GM12878 (cell line): Measurements from ENCODE around the gene NBDY. TPM values are rescaled to one million over a fixed set of nuclear protein-coding genes. Genes with fewer than 3 reads are reported as not detected.

Source experiments
- ATAC-seq: fragments of 200-7000 bp; cut with Tn5 transposase; 3 replicates; pipeline ENCODE4 v1.9.1; 2020; ENCODE audit warnings: mild to moderate bottlenecking, moderate library complexity
- BruUV-seq: library from RNA; stranded (reverse); fragments of 400-500 nt; replicated peaks from 2 replicates; lab custom pipeline; 2021; lab: Mats Ljungman, UMichigan
- CTCF ChIA-PET: fragments of 300-600 bp; sonication (Branson Sonifier 250); formaldehyde crosslinking; extraction: SDS; loops from one replicate; lab custom pipeline; 2021; ENCODE audit warnings: inconsistent platforms; lab: Yijun Ruan, JAX
- POLR2A ChIA-PET: fragments of 350-600 bp; formaldehyde crosslinking; extraction: SDS; loops from one replicate; lab custom pipeline; 2021; ENCODE audit warnings: inconsistent platforms; lab: Charles Lee
- RAD21 ChIA-PET: fragments of 300-600 bp; sonication (Branson Sonifier 250); formaldehyde crosslinking; loops from one replicate; lab custom pipeline; 2023; ENCODE audit warnings: antibody characterized with exemption; ENCODE audit not compliant: unreplicated experiment; lab: Charles Lee
- SMC1A ChIA-PET: fragments of 300-600 bp; sonication (Branson Sonifier 250); formaldehyde crosslinking; loops from one replicate; lab custom pipeline; 2023; ENCODE audit not compliant: unreplicated experiment, uncharacterized antibody; lab: Charles Lee
- DNase-seq: peaks from one replicate; pipeline ENCODE4 v3.0.0-alpha.2; 2011; ENCODE audit warnings: low read depth, low spot score
- FAIRE-seq: peaks from 3 replicates; lab custom pipeline; 2011; peaks lifted over from hg19 to GRCh38; lab: Jason Lieb, UNC
- H2AFZ ChIP-seq: 2 replicates; pipeline ENCODE4 v1.6.0; 2011; ENCODE audit warnings: low read depth, low read length, control low read depth; ENCODE audit not compliant: control insufficient read depth
- H3K27ac ChIP-seq: 2 replicates; pipeline ENCODE4 v1.5.1; 2011; ENCODE audit warnings: control low read depth; ENCODE audit not compliant: control insufficient read depth, insufficient read depth
- H3K27me3 ChIP-seq, 2 experiments: replicated peaks in 1 of 2; 2 replicates each; pipeline versions ENCODE4 v1.6.0 to v1.6.1; 2011; ENCODE audit warnings: low read length in 1 of 2; ENCODE audit not compliant: control insufficient read depth in 2 of 2, insufficient read depth in 2 of 2
- H3K36me3 ChIP-seq, 2 experiments: 2 replicates each; pipeline ENCODE4 v1.5.1; 2011; ENCODE audit warnings: low read length in 1 of 2; ENCODE audit not compliant: control insufficient read depth in 2 of 2, insufficient read depth in 2 of 2
- H3K4me1 ChIP-seq: 2 replicates; pipeline ENCODE4 v1.6.1; 2011; ENCODE audit warnings: mild to moderate bottlenecking, low read length, moderate library complexity, mixed read lengths; ENCODE audit not compliant: control insufficient read depth, insufficient read depth
- H3K4me2 ChIP-seq: 2 replicates; pipeline ENCODE4 v1.6.0; 2011; ENCODE audit warnings: control low read depth; ENCODE audit not compliant: control insufficient read depth, insufficient read depth
- H3K4me3 ChIP-seq: fragments of 200-600 bp; sonication (generic); 2 replicates; pipeline ENCODE4 v1.5.1; 2016
- H3K79me2 ChIP-seq: 2 replicates; pipeline ENCODE4 v1.6.0; 2011; ENCODE audit warnings: low read length; ENCODE audit not compliant: control insufficient read depth, insufficient read depth
- H3K9ac ChIP-seq: 2 replicates; pipeline ENCODE4 v1.8.0; 2011; ENCODE audit warnings: low read length, control low read depth, mixed read lengths; ENCODE audit not compliant: control insufficient read depth, insufficient read depth
- H3K9me3 ChIP-seq: replicated peaks from 3 replicates; pipeline ENCODE4 v1.5.1; 2011; ENCODE audit warnings: mild to moderate bottlenecking, low read length; ENCODE audit not compliant: control insufficient read depth, insufficient read depth
- H4K20me1 ChIP-seq: 2 replicates; pipeline ENCODE4 v1.6.0; 2011; ENCODE audit not compliant: control insufficient read depth, insufficient read depth
- JUNB ChIP-seq: IDR thresholded peaks from 2 replicates; pipeline ENCODE4 v1.6.1; 2016; ENCODE audit warnings: antibody characterized with exemption, mild to moderate bottlenecking
- MTA3 ChIP-seq: IDR thresholded peaks from 2 replicates; pipeline ENCODE4 v1.6.1; 2012; ENCODE audit warnings: low read length, inconsistent platforms, borderline replicate concordance
- NFYB ChIP-seq: IDR thresholded peaks from 2 replicates; pipeline ENCODE4 v1.6.1; 2011; ENCODE audit warnings: low read depth, mild to moderate bottlenecking, low read length, improper control_type of control experiment, moderate library complexity; ENCODE audit not compliant: insufficient read depth
- NR2F1 ChIP-seq: fragments of 450-650 bp; conservative IDR thresholded peaks from 2 replicates; pipeline ENCODE4 v1.6.1; 2017; ENCODE audit warnings: mild to moderate bottlenecking
- RB1 ChIP-seq: fragments of 450-650 bp; formaldehyde crosslinking; IDR thresholded peaks from 2 replicates; pipeline ENCODE4 v1.6.1; 2017; ENCODE audit warnings: mild to moderate bottlenecking, borderline replicate concordance
- RCOR1 ChIP-seq: conservative IDR thresholded peaks from 2 replicates; pipeline ENCODE4 v1.6.1; 2012; ENCODE audit warnings: low read depth, low read length, improper control_type of control experiment
- SUPT20H ChIP-seq: IDR thresholded peaks from 2 replicates; pipeline ENCODE4 v1.6.1; 2011; ENCODE audit warnings: low read depth, mild to moderate bottlenecking, low read length, moderate library complexity, borderline replicate concordance; ENCODE audit not compliant: control insufficient read depth
- TBL1XR1 ChIP-seq: IDR thresholded peaks from 2 replicates; pipeline ENCODE4 v1.6.1; 2012; ENCODE audit warnings: low read depth, low read length, improper control_type of control experiment
- ZNF384 ChIP-seq: IDR thresholded peaks from 2 replicates; pipeline ENCODE4 v1.6.1; 2012; ENCODE audit warnings: low read depth, mild to moderate bottlenecking, low read length, improper control_type of control experiment, borderline replicate concordance
- WGBS: methylation state at CpG from one replicate; pipeline ENCODE4 v1.1.6; 2016; ENCODE audit warnings: low lambda C conversion rate; ENCODE audit not compliant: insufficient replicate concordance, insufficient coverage; ENCODE audit errors: missing lambda C conversion rate; 5-methylcytosine and 5-hydroxymethylcytosine counted together
- in situ Hi-C: fragments of 300-500 bp; cut with MboI; formaldehyde crosslinking; loops from 9 replicates; pipeline ENCODE4 v1.14.3; 2018; ENCODE audit warnings: mixed read lengths
- intact Hi-C: fragments of 100-400 bp; cut with micrococcal nuclease; formaldehyde crosslinking; loops from one replicate; pipeline ENCODE4 v1.14.2; 2022; ENCODE audit not compliant: unreplicated experiment
- polyA plus RNA-seq, 11 experiments: library from polyadenylated mRNA; depleted of rRNA in 4 of 11; unstranded in 6 of 11; stranded (reverse) in 5 of 11; fragments of >200 nt; fragmentation: Nextera tagmentation in 4 of 11; fragmentation: Illumina TruSeq in 1 of 11; extraction: Ambion mirVana in 4 of 11; extraction: Trizol in 1 of 11; gene quantifications; 1 replicate in 1 of 11; 2 replicates in 10 of 11; pipeline versions ENCODE4 v1.2.1 to v1.2.3, GENCODE V29; 2011 to 2016; ENCODE audit warnings: inconsistent platforms in 2 of 11, missing spikeins in 2 of 11, low read depth in 1 of 11
- total RNA-seq, 4 experiments: library from RNA; depleted of rRNA in 3 of 4; stranded (reverse); fragments of >200 nt in 3 of 4; fragmentation: Illumina TruSeq in 1 of 4; extraction: Trizol in 1 of 4; gene quantifications; 2 replicates each; pipeline versions ENCODE4 v1.2.1 to v1.2.3, GENCODE V29; 2013 to 2021

The NBDY gene
- total and polyA plus RNA-seq, 10 of the 15 experiments (the other 5 are each of a cell fraction or from before 2014, with no cell fraction given): 10.8 to 122 (median 61.5) TPM

- no peak for TF ChIP-seq SUPT20H
These were observed 59.7 kb downstream of the NBDY start (continued) for GRCh38 chrX:56788717-56789122.

DNA sequence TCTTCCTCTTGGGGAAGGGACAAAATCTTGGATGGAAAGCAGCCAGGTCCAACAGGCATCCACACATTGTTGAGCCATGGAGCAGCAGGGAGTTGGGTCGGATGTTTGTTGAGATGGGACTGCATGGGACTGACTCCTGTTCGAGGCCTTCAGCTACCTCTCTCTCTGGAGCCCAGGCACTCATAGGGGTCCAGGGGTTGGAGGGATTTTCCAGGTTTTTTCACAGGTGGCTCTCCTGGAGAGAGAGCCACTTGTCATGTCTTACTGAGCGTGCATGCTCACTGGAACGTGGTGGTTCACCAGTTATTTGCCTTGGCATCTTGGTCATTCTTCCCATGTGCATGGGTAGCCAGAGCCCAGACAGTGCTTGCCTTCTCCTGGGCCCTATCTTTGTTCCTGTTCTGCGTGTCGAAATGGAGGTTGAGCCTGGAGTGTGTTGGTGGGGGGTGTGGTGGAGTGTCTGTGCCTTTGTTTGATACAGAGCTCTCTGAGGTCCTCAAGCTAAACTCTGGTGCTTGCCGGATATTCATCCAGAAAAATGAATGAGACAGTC, 60.6 kb downstream of the NBDY start:
- no peaks in the 10 kb centered on the region for H3K4me1 ChIP-seq
- ChIA-PET RAD21 (no interaction called here), CTCF (interaction anchor here (1.1 kb wide), 1 partner anchor 189 kb away, joined by 3 read pairs; no protein-coding TSS in a partner anchor), SMC1A (interaction anchor here (1.6 kb wide), 1 partner anchor 188 kb away, joined by 4 read pairs; no protein-coding TSS in a partner anchor), POLR2A (no interaction called here)
- no peak overlapping the region for H3K9ac ChIP-seq
- H3K4me2 ChIP-seq: no peak overlapping the region
- in situ Hi-C loops (no loop called here), intact Hi-C loops (no loop called here)
- H2AFZ ChIP-seq: no peak overlapping the region
- DNase-seq (no peak), ATAC-seq (no peak), FAIRE-seq (no peak)
- no peaks in the 10 kb centered on the region for H3K9me3 ChIP-seq
- no peak overlapping the region for H3K27ac ChIP-seq
- WGBS: 81% methylated on average over 7 of the region's 7 CpGs
- H3K4me3 ChIP-seq: no peak overlapping the region
- BruUV-seq: no TSS peak
- no peaks in the 10 kb centered on the region for H4K20me1 ChIP-seq
- no peaks in the 10 kb centered on the region; a peak in 3 of 4 replicates for H3K36me3 ChIP-seq
- H3K27me3 ChIP-seq: no peaks in the 10 kb centered on the region
- H3K79me2 ChIP-seq: no peaks in the 10 kb centered on the region
- TF ChIP-seq TBL1XR1: no peak
- no peak for TF ChIP-seq RB1
- TF ChIP-seq NR2F1: no peak
- no peak for TF ChIP-seq RCOR1
- TF ChIP-seq MTA3: no peak
- TF ChIP-seq NFYB: no peak
- TF ChIP-seq JUNB: no peak
- TF ChIP-seq ZNF384: no peak
- TF ChIP-seq, all 136 proteins: peak for 0
